IMR-90 (cell line): Measurements from ENCODE around the gene MAFF. TPM values are rescaled to one million over a fixed set of nuclear protein-coding genes. Genes with fewer than 3 reads are reported as not detected.

ENCODE experiments used
- ATAC-seq: fragments of 200-7000 bp; cut with Tn5 transposase; 2 replicates; pipeline ENCODE4 v1.9.1; 2020; ENCODE audit warnings: low read depth, mild to moderate bottlenecking, moderate library complexity
- BruUV-seq: library from RNA; stranded (reverse); fragments of 400-500 nt; replicated peaks from 2 replicates; lab custom pipeline; 2021; lab: Mats Ljungman, UMichigan
- CTCF ChIA-PET: fragments of 300-600 bp; formaldehyde crosslinking; extraction: SDS; loops from one replicate; lab custom pipeline; 2021; ENCODE audit warnings: antibody characterized with exemption; lab: Yijun Ruan, JAX
- POLR2A ChIA-PET: fragments of 300-600 bp; sonication (Branson Sonifier 250); formaldehyde crosslinking; loops from one replicate; lab custom pipeline; 2022; ENCODE audit warnings: antibody characterized with exemption; ENCODE audit not compliant: unreplicated experiment; lab: Charles Lee
- DNase-seq: peaks from one replicate; pipeline ENCODE4 v3.0.0; 2013
- H2AFZ ChIP-seq: replicated peaks from 2 replicates; pipeline ENCODE3; 2013; ENCODE audit warnings: low read length, mild to moderate bottlenecking; ENCODE audit not compliant: poor library complexity
- H2AK5ac ChIP-seq: 2 replicates; pipeline ENCODE4 v1.6.1; 2013; ENCODE audit warnings: low read depth, low read length, inconsistent platforms
- H2AK9ac ChIP-seq: replicated peaks from 2 replicates; pipeline ENCODE3; 2013; ENCODE audit warnings: mild to moderate bottlenecking, low read depth, low read length, moderate library complexity; ENCODE audit not compliant: poor library complexity
- H2BK120ac ChIP-seq: 2 replicates; pipeline ENCODE4 v1.6.1; 2013; ENCODE audit warnings: low read depth, low read length, inconsistent platforms
- H2BK15ac ChIP-seq: 3 replicates; pipeline ENCODE4 v1.6.1; 2013; ENCODE audit warnings: low read depth, low read length, inconsistent platforms
- H2BK20ac ChIP-seq: 2 replicates; pipeline ENCODE4 v1.6.1; 2013; ENCODE audit warnings: low read depth, mild to moderate bottlenecking, inconsistent platforms, low read length, moderate library complexity
- H2BK5ac ChIP-seq: 2 replicates; pipeline ENCODE4 v1.6.1; 2013; ENCODE audit warnings: mild to moderate bottlenecking, low read depth, low read length, inconsistent platforms; ENCODE audit not compliant: poor library complexity, severe bottlenecking
- H3K14ac ChIP-seq: replicated peaks from 2 replicates; pipeline ENCODE4 v1.6.1; 2013; ENCODE audit warnings: low read depth, low read length, inconsistent platforms
- H3K18ac ChIP-seq: 2 replicates; pipeline ENCODE4 v1.6.1; 2013; ENCODE audit warnings: low read depth, low read length, control low read depth
- H3K23ac ChIP-seq: 2 replicates; pipeline ENCODE4 v1.6.1; 2013; ENCODE audit warnings: low read depth, low read length, inconsistent platforms
- H3K27ac ChIP-seq: 2 replicates; pipeline ENCODE4 v1.5.1; 2013; ENCODE audit warnings: mild to moderate bottlenecking, control low read depth, low read length; ENCODE audit not compliant: insufficient read depth
- H3K27me3 ChIP-seq: 2 replicates; pipeline ENCODE4 v1.6.1; 2013; ENCODE audit warnings: low read length; ENCODE audit not compliant: control insufficient read depth, insufficient read depth
- H3K36me3 ChIP-seq: 2 replicates; pipeline ENCODE4 v1.6.1; 2013; ENCODE audit warnings: low read length, mixed read lengths; ENCODE audit not compliant: control insufficient read depth, insufficient read depth
- H3K4ac ChIP-seq: 2 replicates; pipeline ENCODE4 v1.6.1; 2013; ENCODE audit warnings: low read depth, low read length, inconsistent platforms
- H3K4me1 ChIP-seq: 2 replicates; pipeline ENCODE4 v1.6.1; 2013; ENCODE audit warnings: low read length, mixed read lengths; ENCODE audit not compliant: control insufficient read depth, insufficient read depth
- H3K4me2 ChIP-seq: 2 replicates; pipeline ENCODE4 v1.6.1; 2013; ENCODE audit warnings: low read depth, mild to moderate bottlenecking, control low read depth, low read length, moderate library complexity
- H3K4me3 ChIP-seq: 2 replicates; pipeline ENCODE4 v1.5.1; 2013; ENCODE audit warnings: low read depth, mild to moderate bottlenecking, control low read depth, low read length, moderate library complexity; ENCODE audit not compliant: insufficient read depth
- H3K56ac ChIP-seq: 2 replicates; pipeline ENCODE4 v1.6.1; 2013; ENCODE audit warnings: low read length, inconsistent platforms; ENCODE audit not compliant: insufficient read depth; ENCODE audit errors: extremely low read depth
- H3K79me1 ChIP-seq, 2 experiments: 2 replicates each; pipeline ENCODE4 v1.6.1; 2013; ENCODE audit warnings: low read length in 2 of 2, inconsistent platforms in 1 of 2, low read depth in 1 of 2
- H3K9ac ChIP-seq: 2 replicates; pipeline ENCODE4 v1.6.1; 2013; ENCODE audit warnings: low read depth, low read length, control low read depth
- H3K9me1 ChIP-seq: 2 replicates; pipeline ENCODE4 v1.6.1; 2013; ENCODE audit warnings: low read length, inconsistent platforms; ENCODE audit not compliant: insufficient read depth
- H3K9me3 ChIP-seq: 2 replicates; pipeline ENCODE4 v1.6.1; 2013; ENCODE audit warnings: low read length; ENCODE audit not compliant: control insufficient read depth, insufficient read depth
- H4K20me1 ChIP-seq: 2 replicates; pipeline ENCODE4 v1.6.1; 2013; ENCODE audit warnings: low read length, inconsistent platforms; ENCODE audit not compliant: insufficient read depth
- H4K5ac ChIP-seq: 2 replicates; pipeline ENCODE4 v1.6.1; 2013; ENCODE audit warnings: mild to moderate bottlenecking, low read depth, low read length, control low read depth
- H4K8ac ChIP-seq, 2 experiments: 2 replicates each; pipeline ENCODE4 v1.6.1; 2013; ENCODE audit warnings: low read depth in 2 of 2, low read length in 2 of 2, control low read depth in 1 of 2, inconsistent platforms in 1 of 2
- H4K91ac ChIP-seq: 2 replicates; pipeline ENCODE4 v1.6.1; 2013; ENCODE audit warnings: low read depth, low read length, inconsistent platforms; ENCODE audit not compliant: insufficient read depth
- BHLHE40 ChIP-seq: fragments of 150-350 bp; IDR thresholded peaks from 2 replicates; pipeline ENCODE4 v1.6.1; 2016; ENCODE audit warnings: mild to moderate bottlenecking, low read depth, low read length
- CEBPB ChIP-seq: IDR thresholded peaks from 2 replicates; pipeline ENCODE4 v1.6.1; 2012; ENCODE audit warnings: low read depth, low read length, improper control_type of control experiment
- MAFK ChIP-seq: IDR thresholded peaks from 2 replicates; pipeline ENCODE4 v1.6.1; 2012; ENCODE audit warnings: low read depth, low read length, improper control_type of control experiment
- MAZ ChIP-seq: IDR thresholded peaks from 2 replicates; pipeline ENCODE4 v1.6.1; 2012; ENCODE audit warnings: low read depth, mild to moderate bottlenecking, low read length, improper control_type of control experiment, moderate library complexity, borderline replicate concordance
- MXI1 ChIP-seq: IDR thresholded peaks from 2 replicates; pipeline ENCODE4 v1.6.1; 2012; ENCODE audit warnings: low read depth, mild to moderate bottlenecking, low read length, moderate library complexity, borderline replicate concordance
- NFE2L2 ChIP-seq: fragments of 150-350 bp; IDR thresholded peaks from 2 replicates; pipeline ENCODE4 v1.6.1; 2016; ENCODE audit warnings: low read depth, mild to moderate bottlenecking, low read length
- POLR2A ChIP-seq: IDR thresholded peaks from 2 replicates; pipeline ENCODE4 v1.6.1; 2012; ENCODE audit warnings: mild to moderate bottlenecking, low read depth, low read length
- RFX5 ChIP-seq: IDR thresholded peaks from 2 replicates; pipeline ENCODE4 v1.8.0; 2012; ENCODE audit warnings: low read depth, mild to moderate bottlenecking, low read length, moderate library complexity
- WGBS, 2 experiments: methylation state at CpG; one replicate each; pipeline versions ENCODE4 v1.1.5 to v1.1.7; 2013; ENCODE audit warnings: missing lambda C conversion rate in 2 of 2; ENCODE audit not compliant: insufficient read length in 1 of 2; ENCODE audit errors: extremely low coverage in 2 of 2; 5-methylcytosine and 5-hydroxymethylcytosine counted together
- dilution Hi-C: fragments of 300-500 bp; cut with HindIII; formaldehyde crosslinking; loops from one replicate; pipeline ENCODE4 v1.14.3; 2018; ENCODE audit warnings: low sequenced_read_pairs; ENCODE audit not compliant: unreplicated experiment
- in situ Hi-C: fragments of 300-500 bp; cut with MboI; formaldehyde crosslinking; loops from 3 replicates; pipeline ENCODE4 v1.14.3; 2019; ENCODE audit warnings: low sequenced_read_pairs, inconsistent platforms, mixed read lengths
- intact Hi-C: fragments of 100-400 bp; cut with micrococcal nuclease; formaldehyde crosslinking; loops from 2 replicates; pipeline ENCODE4 v1.10.0; 2022
- polyA plus RNA-seq, 3 experiments: library from polyadenylated mRNA; depleted of rRNA; stranded (reverse); fragments of >200 nt; gene quantifications; 2 replicates each; pipeline ENCODE4 v1.2.3, GENCODE V29; 2012; ENCODE audit warnings: low replicate concordance in 1 of 3
- total RNA-seq: library from RNA; depleted of rRNA; stranded (reverse); fragments of >200 nt; gene quantifications from 2 replicates; pipeline ENCODE4 v1.2.3, GENCODE V29; 2012
- TF ChIP-seq, protein P1 (sequence below): fragments of 150-350 bp; IDR thresholded peaks from 2 replicates; pipeline ENCODE4 v1.6.1; 2017; ENCODE audit warnings: mild to moderate bottlenecking, antibody characterized with exemption, low read length, low read depth

The MAFF gene
- total and polyA plus RNA-seq, 2 of the 4 experiments (the other 2 are of a cell fraction): 18.3 to 25.9 TPM

- DNase-seq (no peak), ATAC-seq (no peak)
- H3K27me3 ChIP-seq: no peaks in the 10 kb centered on the region
- H4K5ac ChIP-seq: no peak overlapping the region
- H3K23ac ChIP-seq: no peak overlapping the region
- ChIA-PET CTCF (no interaction called here), POLR2A (no interaction called here)
- H2BK20ac ChIP-seq: no peak overlapping the region
- TF ChIP-seq NFE2L2: no peak
- TF ChIP-seq CEBPB: no peak
- TF ChIP-seq MAFK: no peak
- TF ChIP-seq MAZ: no peak
- TF ChIP-seq, protein P1, sequence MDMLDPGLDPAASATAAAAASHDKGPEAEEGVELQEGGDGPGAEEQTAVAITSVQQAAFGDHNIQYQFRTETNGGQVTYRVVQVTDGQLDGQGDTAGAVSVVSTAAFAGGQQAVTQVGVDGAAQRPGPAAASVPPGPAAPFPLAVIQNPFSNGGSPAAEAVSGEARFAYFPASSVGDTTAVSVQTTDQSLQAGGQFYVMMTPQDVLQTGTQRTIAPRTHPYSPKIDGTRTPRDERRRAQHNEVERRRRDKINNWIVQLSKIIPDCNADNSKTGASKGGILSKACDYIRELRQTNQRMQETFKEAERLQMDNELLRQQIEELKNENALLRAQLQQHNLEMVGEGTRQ: no peak
- TF ChIP-seq MXI1: no peak
- no peak for TF ChIP-seq BHLHE40
- no peak for TF ChIP-seq RFX5
- no peak for TF ChIP-seq POLR2A
- intact Hi-C loops (no loop called here), dilution Hi-C loops (no loop called here), in situ Hi-C loops (no loop called here)
- no peak overlapping the region for H3K14ac ChIP-seq
- peaks cover 17% of the 10 kb centered on the region for H3K4me1 ChIP-seq
- no peaks in the 10 kb centered on the region for H3K9me3 ChIP-seq
- WGBS, 2 experiments: 97% methylated on average over 13 of the region's 22 CpGs; no CpG with 5 or more reads in 1 of the 2 experiments
- H3K27ac ChIP-seq: no peak overlapping the region
- no peak overlapping the region for H2BK120ac ChIP-seq
- no peak overlapping the region for H3K4ac ChIP-seq
- peaks cover 11 to 38% of the 10 kb centered on the region in 2 experiments for H3K79me1 ChIP-seq
- H4K20me1 ChIP-seq: no peaks in the 10 kb centered on the region
- no peak overlapping the region for H3K9ac ChIP-seq
- no peak overlapping the region for H2AFZ ChIP-seq
- peaks cover 50% of the 10 kb centered on the region for H3K36me3 ChIP-seq
- H4K8ac ChIP-seq: no peak overlapping the region
- no peak overlapping the region for H3K4me3 ChIP-seq
- no peak overlapping the region for H3K4me2 ChIP-seq
- no peak overlapping the region for H4K91ac ChIP-seq
- H3K18ac ChIP-seq: no peak overlapping the region
- H3K9me1 ChIP-seq: peaks cover 9% of the 10 kb centered on the region
- H2BK15ac ChIP-seq: no peak overlapping the region
- no peak overlapping the region for H2AK9ac ChIP-seq
- no peak overlapping the region for H2AK5ac ChIP-seq
- BruUV-seq: no TSS peak
- H3K56ac ChIP-seq: no peak overlapping the region
- no peak overlapping the region for H2BK5ac ChIP-seq
Observed at GRCh38 chr22:38221407-38221806, 19.6 kb downstream of the MAFF start.
